Measurements from ENCODE around the gene MBD5.

MBD5 gene

GRCh38 chr2:148221166-148221565 is 200.3 kb downstream of the MBD5 start:
- no peak for DNase-seq (ENCODE audit: low read depth)

DNA sequence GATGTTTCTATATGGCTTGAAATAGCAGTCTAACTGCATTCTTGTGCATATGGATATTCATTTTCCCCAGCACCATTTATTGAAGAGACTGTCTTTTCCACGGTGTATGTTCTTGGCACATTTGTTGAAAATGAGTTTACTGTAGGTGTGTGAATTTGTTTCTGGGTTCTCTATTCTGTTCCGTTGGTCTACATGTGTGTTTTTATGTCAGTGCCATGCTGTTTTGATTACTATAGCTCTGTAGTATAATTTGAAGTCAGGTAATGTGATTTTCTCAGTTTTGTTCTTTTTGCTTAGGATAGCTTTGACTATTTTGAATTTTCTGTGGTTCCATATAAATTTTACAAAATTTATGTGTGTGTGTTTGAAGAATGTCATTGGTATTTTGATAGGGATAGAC is 201.0 kb downstream of the MBD5 start:
- DNase-seq (ENCODE audit: low read depth): no peak

GRCh38 chr2:148231858-148232257 is 211.0 kb downstream of the MBD5 start:
- no peak for DNase-seq (ENCODE audit: low read depth)

- DNase-seq (ENCODE audit: low read depth): no peak
Measured at GRCh38 chr2:148234143-148234542, 213.3 kb downstream of the MBD5 start.

DNA sequence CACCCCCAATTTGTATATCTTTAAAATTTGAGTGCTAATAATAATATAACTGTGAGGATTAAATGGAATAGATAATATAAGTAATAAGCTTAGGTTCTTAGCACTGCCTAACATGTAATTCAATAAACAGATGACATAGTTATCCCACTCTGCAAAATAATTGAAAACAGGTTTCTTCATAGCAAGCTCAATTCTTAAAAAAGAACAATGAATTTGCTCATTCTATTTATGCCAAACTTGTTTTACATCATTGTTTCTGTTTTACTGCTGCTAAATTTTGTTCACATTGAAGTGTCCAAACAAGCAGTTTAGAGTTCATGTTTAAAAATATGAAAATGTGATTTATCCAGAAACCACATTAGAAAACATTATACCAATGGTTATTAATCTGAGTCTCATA is 217.0 kb downstream of the MBD5 start:
- DNase-seq (ENCODE audit: low read depth): no peak

DNA sequence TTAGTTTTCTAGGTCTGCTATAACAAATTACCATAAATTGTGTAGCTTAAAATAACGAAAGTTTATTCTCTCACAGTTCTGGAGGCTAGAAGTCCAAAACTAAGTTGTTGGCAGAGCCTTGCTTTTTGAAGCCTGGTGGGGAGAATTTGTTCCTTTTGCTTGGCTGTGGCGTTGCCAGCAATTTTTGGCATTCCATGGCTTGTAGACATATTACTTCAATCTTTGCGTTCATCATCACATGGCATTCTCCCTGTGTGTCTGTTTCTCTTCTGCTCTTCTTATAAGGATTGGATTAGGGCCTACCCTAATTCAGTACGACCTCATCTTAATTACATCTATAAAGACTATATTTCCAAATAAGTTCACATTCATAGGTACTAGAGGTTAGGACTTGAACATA is 217.7 kb downstream of the MBD5 start:
- no peak for DNase-seq (ENCODE audit: low read depth)

DNA sequence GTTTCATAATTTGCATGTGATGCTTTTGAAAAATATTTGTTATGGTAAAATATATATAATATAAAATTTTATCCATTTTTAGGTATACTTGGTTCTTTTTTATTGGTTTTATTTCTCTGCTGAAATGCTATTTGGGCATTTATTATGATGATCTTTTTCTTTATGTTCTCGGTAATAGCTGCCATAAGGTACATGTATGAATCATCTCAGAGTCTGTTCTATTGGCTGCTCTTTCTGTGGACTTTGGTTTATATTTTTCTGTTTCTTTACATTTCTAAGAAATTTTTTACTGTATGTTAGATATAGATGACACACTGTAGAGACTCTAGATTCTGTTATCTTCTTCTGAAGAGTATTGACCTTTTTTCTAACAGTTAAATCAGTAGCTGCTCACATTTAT is 219.9 kb downstream of the MBD5 start:
- no peak for DNase-seq (ENCODE audit: low read depth)

DNA sequence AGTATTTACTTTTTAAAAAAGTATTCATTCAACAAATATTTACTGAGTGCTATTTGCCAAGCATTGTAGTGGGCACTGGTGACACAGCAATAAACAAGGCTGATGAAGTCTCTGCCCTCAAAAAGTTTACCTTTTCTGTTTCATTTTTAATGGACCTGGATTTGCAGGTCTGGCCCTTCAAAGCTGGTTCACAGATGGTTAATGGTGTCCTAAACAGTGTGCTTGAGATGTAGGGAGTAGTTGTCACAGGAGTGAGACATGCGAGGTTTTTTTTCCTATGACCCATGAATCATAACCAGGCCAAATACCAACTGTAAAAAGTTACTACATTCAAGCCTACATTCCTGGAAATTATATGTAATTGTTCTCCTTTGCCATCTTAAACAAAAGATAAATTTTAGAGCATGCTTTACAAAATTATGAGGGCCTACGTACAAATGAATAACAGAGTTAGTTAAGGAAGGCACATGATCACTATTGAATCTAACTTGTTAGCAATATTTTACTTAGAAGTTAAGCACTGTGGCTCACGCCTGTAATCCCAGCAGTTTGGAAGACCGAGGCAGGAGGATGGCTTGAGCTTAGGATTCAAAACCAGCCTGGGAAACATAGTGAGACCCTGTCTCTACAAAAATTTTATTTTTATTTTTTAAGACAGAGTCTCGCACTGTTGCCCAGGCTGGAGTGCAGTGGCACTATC is 223.9 kb downstream of the MBD5 start:
- DNase-seq (ENCODE audit: low read depth): no peak

DNA sequence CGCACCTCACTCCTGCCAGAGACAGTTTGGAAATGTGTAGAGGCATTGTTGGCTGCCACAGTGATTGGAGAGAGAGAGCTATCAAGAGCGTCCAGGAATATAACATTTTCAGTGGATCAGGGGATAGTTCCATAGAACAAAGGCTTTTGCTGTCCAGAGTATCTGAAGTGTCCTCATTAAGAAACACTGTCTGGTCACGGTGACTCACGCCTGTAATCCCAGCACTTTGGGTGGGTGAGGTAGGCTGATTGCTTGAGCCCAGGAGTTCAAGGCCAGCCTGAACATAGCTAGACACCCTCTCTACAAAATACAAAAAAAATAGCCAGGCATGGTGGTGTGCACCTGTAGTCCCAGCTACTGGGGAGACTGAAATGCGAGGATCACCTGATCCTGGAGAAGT is 231.1 kb downstream of the MBD5 start:
- no peak for DNase-seq (ENCODE audit: low read depth)

DNA sequence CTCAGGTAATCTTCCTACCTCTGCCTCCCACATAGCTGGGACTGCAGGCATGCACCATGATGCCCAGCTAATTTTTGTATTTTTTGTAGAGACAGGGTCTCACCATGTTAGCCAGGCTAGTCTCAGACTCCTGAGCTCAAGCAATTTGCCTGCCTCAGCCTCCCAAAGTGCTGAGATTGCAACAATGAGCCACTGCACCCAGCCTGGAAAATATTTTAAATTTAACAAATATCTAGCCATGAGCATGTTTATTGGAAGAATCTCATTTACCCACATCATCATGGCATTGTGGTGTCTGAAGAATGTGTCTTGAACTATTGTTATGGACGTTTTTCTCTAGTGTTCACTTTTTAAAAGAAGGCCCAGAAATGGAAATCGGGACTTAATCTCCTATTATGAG is 231.8 kb downstream of the MBD5 start:
- DNase-seq (ENCODE audit: low read depth): no peak

DNA sequence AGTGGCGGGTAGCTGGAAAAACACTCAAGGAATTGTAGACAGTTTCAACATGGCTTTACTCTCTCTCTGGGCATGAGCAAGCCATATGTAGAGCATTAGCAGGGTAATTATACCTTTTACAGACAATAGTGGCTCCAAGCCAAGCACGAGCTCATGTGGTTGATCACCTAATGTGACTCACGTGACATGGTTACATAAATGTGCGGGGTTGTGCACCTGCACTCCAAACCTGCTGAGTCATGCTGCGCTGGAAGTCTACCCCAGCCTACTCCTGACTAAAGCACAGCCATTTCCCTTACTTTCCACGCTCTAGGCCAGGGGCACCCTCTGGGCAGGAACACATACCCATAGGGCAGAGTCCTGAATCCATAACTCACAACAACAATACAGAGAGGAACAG is 232.8 kb downstream of the MBD5 start:
- DNase-seq (ENCODE audit: low read depth): no peak

DNA sequence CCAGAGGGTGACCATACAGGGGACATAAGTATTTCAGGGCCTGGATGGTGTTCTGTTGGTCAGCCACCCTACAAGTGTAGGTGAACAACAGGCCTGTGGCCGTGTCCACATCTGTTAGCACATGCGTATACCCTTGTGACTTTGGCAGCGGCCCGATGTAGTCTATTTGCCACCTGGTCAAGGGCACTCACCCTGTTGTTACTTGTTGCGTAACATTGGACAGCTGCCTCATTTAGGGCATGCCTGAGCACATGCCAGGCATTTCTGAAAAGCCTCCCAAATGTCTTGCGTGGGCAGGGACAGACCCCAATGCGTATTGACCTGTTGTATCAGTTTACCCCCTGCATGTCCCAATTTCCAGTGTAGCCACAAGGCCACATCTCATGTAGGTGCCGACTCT is 235.0 kb downstream of the MBD5 start:
- no peak for DNase-seq (ENCODE audit: low read depth)

- no peak for DNase-seq (ENCODE audit: low read depth)
Measured at GRCh38 chr2:148257276-148257675, 236.4 kb downstream of the MBD5 start.

DNA sequence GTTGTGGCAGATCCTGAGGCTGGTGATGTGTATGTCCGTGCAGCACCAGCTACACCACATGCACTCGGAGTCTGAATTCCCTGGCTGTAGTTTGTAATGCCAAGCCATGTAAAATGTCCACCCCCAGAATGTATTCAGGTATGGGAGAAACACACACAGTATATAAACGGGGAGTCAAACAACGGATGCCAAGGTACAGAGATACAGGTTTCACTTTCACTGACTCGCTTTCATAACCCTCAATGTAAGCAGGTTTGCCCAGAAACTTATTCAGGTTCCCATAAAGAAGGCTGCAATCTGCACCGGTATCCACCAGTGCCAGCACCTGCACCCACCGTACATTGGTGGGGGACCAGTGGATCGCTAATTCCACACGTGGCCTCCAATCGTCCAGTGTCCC is 237.2 kb downstream of the MBD5 start:
- DNase-seq (ENCODE audit: low read depth): no peak

DNA sequence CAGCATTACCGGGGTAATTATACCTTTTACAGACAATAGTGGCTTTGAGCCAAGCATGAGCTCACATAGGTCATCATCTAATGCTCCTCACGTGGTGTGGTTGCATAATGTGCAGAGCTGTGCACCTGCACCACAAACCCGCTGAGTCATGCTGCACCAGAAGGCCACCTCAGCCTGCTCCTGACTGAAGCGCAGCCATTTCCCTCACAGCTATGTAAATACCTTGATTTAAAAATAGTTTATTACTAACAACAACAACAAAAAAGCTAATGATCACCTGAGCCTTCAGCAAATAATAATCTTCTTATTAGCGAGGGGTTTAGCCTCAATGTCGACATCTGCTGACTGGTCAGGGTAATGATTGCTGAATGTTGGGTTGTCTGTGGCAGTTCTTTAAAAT is 238.8 kb downstream of the MBD5 start:
- DNase-seq (ENCODE audit: low read depth): no peak

GRCh38 chr2:148263890-148264289 is 243.0 kb downstream of the MBD5 start:
- no peak for DNase-seq (ENCODE audit: low read depth)

DNA sequence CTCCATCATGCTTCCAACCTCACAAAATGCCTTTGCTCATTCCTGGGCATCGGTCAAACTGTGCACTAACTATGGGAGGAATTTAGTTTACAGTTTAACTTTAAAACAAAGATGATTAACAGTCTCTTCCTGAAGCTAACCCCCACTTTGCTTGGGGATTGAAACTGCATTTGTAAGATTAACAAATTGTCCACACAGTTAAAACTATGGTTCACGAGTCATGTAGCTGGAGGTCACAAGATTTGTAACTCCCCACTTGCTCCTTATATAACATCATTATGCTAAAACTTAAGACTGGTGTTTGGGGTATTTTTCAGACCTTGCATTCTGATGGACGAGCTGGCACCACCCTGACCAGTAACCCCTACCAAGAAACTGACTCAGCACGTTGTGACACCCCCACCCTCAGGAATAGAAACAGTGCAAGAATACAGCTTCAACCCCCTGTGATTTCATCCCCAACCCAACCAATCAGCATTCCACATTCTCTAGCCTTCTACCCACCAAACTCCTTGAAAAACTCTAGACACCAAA is 252.3 kb downstream of the MBD5 start:
- no peak for DNase-seq (ENCODE audit: low read depth)

- no peak for DNase-seq (ENCODE audit: low read depth)
Measured at GRCh38 chr2:148279216-148279615, 258.3 kb downstream of the MBD5 start.

DNA sequence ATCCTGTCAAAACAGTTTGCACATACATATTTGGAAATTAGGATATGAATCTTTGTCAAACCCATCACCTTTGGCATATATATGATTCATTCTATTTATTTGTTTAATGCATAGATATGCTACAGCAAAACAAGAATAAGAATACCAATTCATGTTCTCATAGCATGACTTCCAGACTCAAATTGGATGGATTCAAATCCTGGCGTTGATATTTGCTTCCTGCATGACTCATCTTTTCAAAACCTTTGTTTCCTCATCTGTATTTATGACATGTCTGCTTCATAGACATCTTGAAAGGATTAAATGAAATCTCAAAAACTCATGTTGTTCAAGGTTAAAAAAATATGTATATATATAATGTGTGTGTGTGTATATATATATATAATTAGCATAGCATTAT is 261.3 kb downstream of the MBD5 start:
- DNase-seq (ENCODE audit: low read depth): no peak

DNA sequence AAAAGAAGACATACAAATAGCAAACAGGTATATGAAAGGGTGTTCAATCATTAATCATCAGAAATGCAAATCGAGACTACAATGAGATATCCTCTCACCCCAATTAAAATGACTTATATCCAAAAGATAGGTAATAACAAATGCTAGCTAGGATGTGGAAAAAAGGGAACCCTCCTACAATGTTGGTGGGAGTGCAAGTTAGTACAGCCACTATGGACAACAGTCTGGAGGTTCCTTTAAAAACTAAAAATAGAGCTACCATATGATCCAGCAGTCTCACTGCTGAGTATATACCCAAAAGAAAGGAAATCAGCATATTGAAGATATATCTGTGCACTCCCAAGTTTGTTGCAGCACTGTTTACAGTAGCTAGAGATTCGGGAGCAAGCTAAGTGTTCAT is 271.5 kb downstream of the MBD5 start:
- DNase-seq (ENCODE audit: low read depth): no peak

DNA sequence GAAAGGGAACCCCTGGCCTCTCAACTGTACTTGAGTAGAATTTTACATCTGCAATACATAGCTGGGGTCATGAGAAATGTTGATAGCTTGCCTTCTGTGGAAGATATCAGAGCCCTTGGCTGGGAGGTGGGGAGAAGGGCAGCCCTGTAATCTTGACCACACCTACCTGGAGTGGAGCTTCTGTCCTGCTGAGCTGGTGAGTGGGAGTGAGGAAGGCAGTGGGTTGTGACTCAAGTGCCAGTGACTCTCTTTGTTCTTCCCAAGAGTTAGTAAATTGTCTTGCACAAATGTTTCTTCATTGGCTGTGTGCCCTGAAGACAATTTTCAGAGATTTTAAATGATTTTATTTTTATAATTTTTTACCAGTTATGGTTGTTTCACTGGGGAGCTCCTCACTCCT is 277.3 kb downstream of the MBD5 start:
- DNase-seq (ENCODE audit: low read depth): no peak

DNA sequence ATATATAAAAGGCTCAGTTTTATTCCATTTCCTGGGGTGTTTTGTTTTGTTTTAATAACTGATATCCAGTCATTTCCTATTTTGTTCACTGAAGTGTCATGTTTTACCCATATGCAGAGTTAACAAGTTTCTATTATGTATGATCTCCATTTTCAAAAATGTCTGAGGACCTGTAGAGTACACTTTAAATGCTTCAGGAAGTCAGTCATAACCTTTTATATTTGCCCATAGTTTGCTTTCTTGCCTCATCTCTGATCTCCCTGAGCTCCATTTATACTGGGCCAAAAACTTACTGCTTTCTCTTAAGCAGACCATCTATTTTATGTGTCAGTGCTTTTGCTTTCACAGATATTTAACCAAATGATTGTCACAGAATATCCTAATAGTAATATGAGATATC is 278.7 kb downstream of the MBD5 start:
- DNase-seq (ENCODE audit: low read depth): no peak

DNA sequence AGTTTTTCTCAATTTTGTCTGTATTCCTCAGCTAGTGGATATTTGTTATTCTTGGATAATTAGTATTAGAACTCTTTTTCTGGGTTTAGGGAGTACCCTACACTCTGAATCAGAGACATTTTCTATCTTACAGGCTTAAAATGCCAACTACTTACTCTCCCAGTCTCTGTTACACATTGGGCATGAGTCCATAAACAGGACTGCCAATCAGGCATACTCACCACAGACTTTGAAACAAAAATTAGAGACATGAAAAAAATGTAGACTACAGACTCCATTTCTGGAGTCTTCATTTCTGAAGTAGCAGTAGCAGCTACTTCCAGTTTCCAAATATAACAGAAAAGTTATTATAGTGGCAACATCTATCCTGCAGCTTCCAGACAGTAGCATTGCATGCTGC is 279.7 kb downstream of the MBD5 start:
- no peak for DNase-seq (ENCODE audit: low read depth)

GRCh38 chr2:148301362-148301761 is 280.5 kb downstream of the MBD5 start:
- no peak for DNase-seq (ENCODE audit: low read depth)

- no peak for DNase-seq (ENCODE audit: low read depth)
Measured at GRCh38 chr2:148302526-148302925, 281.6 kb downstream of the MBD5 start.

Data from stimulated activated CD8-positive, alpha-beta memory T cell treated with anti-CD3 and anti-CD28 coated beads, Interleukin-7, amount 100 ng/mL, for 24 hours (primary cell).